GM23248 (cell line): ENCODE data around the gene PJVK. TPM values are rescaled to one million over a fixed set of nuclear protein-coding genes. Genes with fewer than 3 reads are reported as not detected.

Experiments used
- DNase-seq: peaks from one replicate; pipeline ENCODE4 v3.0.0-alpha.2; 2015
- H2AFZ ChIP-seq: fragments of 200-600 bp; sonication (generic); 2 replicates; pipeline ENCODE4 v1.6.1; 2016; ENCODE audit warnings: antibody characterized with exemption
- H3F3A ChIP-seq: fragments of 200-600 bp; sonication (generic); 2 replicates; pipeline ENCODE4 v1.6.1; 2016; ENCODE audit warnings: mild to moderate bottlenecking, antibody characterized with exemption, mixed run types; ENCODE audit not compliant: insufficient read depth
- H3K27ac ChIP-seq: fragments of 200-600 bp; sonication (generic); 2 replicates; pipeline ENCODE4 v1.5.1; 2016; ENCODE audit warnings: mild to moderate bottlenecking
- H3K27me3 ChIP-seq: fragments of 200-600 bp; sonication (generic); replicated peaks from 2 replicates; pipeline ENCODE4 v1.6.1; 2016; ENCODE audit warnings: mild to moderate bottlenecking; ENCODE audit not compliant: insufficient read depth
- H3K36me3 ChIP-seq: fragments of 200-600 bp; sonication (generic); 2 replicates; pipeline ENCODE4 v1.6.1; 2016; ENCODE audit warnings: low read depth, mild to moderate bottlenecking
- H3K4me1 ChIP-seq: fragments of 200-600 bp; sonication (generic); 2 replicates; pipeline ENCODE4 v1.6.1; 2016; ENCODE audit warnings: mild to moderate bottlenecking; ENCODE audit not compliant: insufficient read depth
- H3K4me2 ChIP-seq: fragments of 200-600 bp; sonication (generic); one replicate; pipeline ENCODE4 v1.6.1; 2016; ENCODE audit warnings: mild to moderate bottlenecking; ENCODE audit not compliant: unreplicated experiment
- H3K4me3 ChIP-seq: fragments of 200-600 bp; sonication (generic); 2 replicates; pipeline ENCODE4 v1.5.1; 2016; ENCODE audit warnings: mild to moderate bottlenecking
- H3K79me2 ChIP-seq: fragments of 200-600 bp; sonication (generic); 2 replicates; pipeline ENCODE4 v1.6.1; 2016; ENCODE audit warnings: mild to moderate bottlenecking; ENCODE audit not compliant: insufficient read depth
- H3K9ac ChIP-seq: fragments of 200-600 bp; sonication (generic); 2 replicates; pipeline ENCODE4 v1.6.1; 2016; ENCODE audit warnings: mild to moderate bottlenecking
- H3K9me2 ChIP-seq: fragments of 200-600 bp; sonication (generic); 2 replicates; pipeline ENCODE4 v1.6.1; 2016; ENCODE audit warnings: mixed run types, mild to moderate bottlenecking, moderate library complexity; ENCODE audit not compliant: insufficient read depth
- H3K9me3 ChIP-seq: fragments of 200-600 bp; sonication (generic); one replicate; pipeline ENCODE4 v1.6.1; 2017; ENCODE audit warnings: low read depth
- H4K20me1 ChIP-seq: fragments of 200-600 bp; sonication (generic); 2 replicates; pipeline ENCODE4 v1.6.0; 2016; ENCODE audit not compliant: insufficient read depth
- EZH2 ChIP-seq: fragments of 200-600 bp; sonication (generic); IDR thresholded peaks from 2 replicates; pipeline ENCODE4 v1.6.1; 2018; ENCODE audit warnings: antibody characterized with exemption, mild to moderate bottlenecking; ENCODE audit not compliant: insufficient read depth, poor library complexity, severe bottlenecking
- EZH2phosphoT487 ChIP-seq: fragments of 200-600 bp; sonication (generic); IDR thresholded peaks from 2 replicates; pipeline ENCODE4 v1.6.1; 2018; ENCODE audit warnings: antibody characterized with exemption, moderate library complexity, mild to moderate bottlenecking, low read depth; ENCODE audit not compliant: insufficient read depth
- WGBS, 2 experiments: methylation state at CpG; one replicate each; pipeline ENCODE4 v1.1.6; 2015 to 2017; ENCODE audit warnings: low lambda C conversion rate in 2 of 2, low coverage in 1 of 2; ENCODE audit errors: missing lambda C conversion rate in 2 of 2; 5-methylcytosine and 5-hydroxymethylcytosine counted together
- in situ Hi-C: fragments of 300-500 bp; cut with MboI; formaldehyde crosslinking; loops from 2 replicates; pipeline ENCODE4 v1.15.0; 2020
- polyA plus RNA-seq: library from polyadenylated mRNA; unstranded; fragments of >200 nt; fragmentation: Nextera tagmentation; extraction: Ambion mirVana; gene quantifications from 2 replicates; pipeline ENCODE4 v1.2.1, GENCODE V29; 2016
- total RNA-seq: library from RNA; depleted of rRNA; stranded (reverse); fragments of >200 nt; shearing (Covaris generic); gene quantifications from 2 replicates; pipeline ENCODE4 v1.2.3, GENCODE V29; 2014; rRNA removed

Gene PJVK
- total and polyA plus RNA-seq, 2 experiments from 2014 or later, result 0.97 to 1.6 TPM

- no peak overlapping the region for H3K9ac ChIP-seq
- H3K79me2 ChIP-seq, result no peaks in the 10 kb centered on the region; the same call in 1 of the 2 replicates
- no peaks in the 10 kb centered on the region for H3K27me3 ChIP-seq
- H4K20me1 ChIP-seq, result no peaks in the 10 kb centered on the region
- H3K27ac ChIP-seq, result no peak overlapping the region
- H3K9me2 ChIP-seq, result no peaks in the 10 kb centered on the region
- H3F3A ChIP-seq, result peaks cover 19% of the 10 kb centered on the region
- H3K9me3 ChIP-seq, result no peaks in the 10 kb centered on the region
- H3K4me3 ChIP-seq, result no peak overlapping the region
- TF ChIP-seq EZH2, result no peak
- TF ChIP-seq EZH2phosphoT487, result no peak
- in situ Hi-C loops, result no loop called here
- H2AFZ ChIP-seq, result no peak overlapping the region
- H3K4me2 ChIP-seq, result no peak overlapping the region
- no peak for DNase-seq
- WGBS, 2 experiments, result 94 to 100% methylated on average over 2 of the region's 2 CpGs
- H3K36me3 ChIP-seq, result peaks cover 16% of the 10 kb centered on the region
- peaks cover 8% of the 10 kb centered on the region for H3K4me1 ChIP-seq
Measured at GRCh38 chr2:178508646-178509045, 57.5 kb downstream of the PJVK start.

- H3K4me2 ChIP-seq, result no peak overlapping the region
- TF ChIP-seq EZH2phosphoT487 (no peak), EZH2 (no peak)
- H3K9me2 ChIP-seq, result no peaks in the 10 kb centered on the region
- H2AFZ ChIP-seq, result no peak overlapping the region
- in situ Hi-C loops, result no loop called here
- no peaks in the 10 kb centered on the region; the same call in 1 of the 2 replicates for H3K79me2 ChIP-seq
- H3K36me3 ChIP-seq, result no peaks in the 10 kb centered on the region; the same call in 1 of the 2 replicates
- no peaks in the 10 kb centered on the region for H3K27me3 ChIP-seq
- H4K20me1 ChIP-seq, result no peaks in the 10 kb centered on the region
- peaks cover 25% of the 10 kb centered on the region for H3K4me1 ChIP-seq
- H3K27ac ChIP-seq, result no peak overlapping the region
- no peak for DNase-seq
- H3K4me3 ChIP-seq, result no peak overlapping the region
- peaks cover 36% of the 10 kb centered on the region for H3F3A ChIP-seq
- no peak overlapping the region for H3K9ac ChIP-seq
- no peaks in the 10 kb centered on the region for H3K9me3 ChIP-seq
- WGBS, 2 experiments, result 96% methylated on average over 6 of the region's 6 CpGs
Measured at GRCh38 chr2:178510384-178510783, 59.2 kb downstream of the PJVK start.

Other genes starting within 250 kb of the PJVK start
- gene PRKRA, start 203 bp upstream of the PJVK start, total RNA-seq, result 48.8 and 50.0 TPM in 2 replicates
- 64.3 and 64.7 TPM in 2 replicates for gene PRKRA, start 203 bp upstream of the PJVK start, polyA plus RNA-seq
- 18.6 and 28.4 TPM in 2 replicates for gene FKBP7, start 27.2 kb downstream of the PJVK start, total RNA-seq
- 81.1 and 81.2 TPM in 2 replicates for gene FKBP7, start 27.2 kb downstream of the PJVK start, polyA plus RNA-seq
- 5.6 and 9.4 TPM in 2 replicates for gene PLEKHA3, start 29.1 kb downstream of the PJVK start, total RNA-seq
- 17.7 and 17.9 TPM in 2 replicates for gene PLEKHA3, start 29.1 kb downstream of the PJVK start, polyA plus RNA-seq